Endothelial cell of umbilical vein (primary cell): ENCODE data around the gene C17orf75. TPM values are rescaled to one million over a fixed set of nuclear protein-coding genes. Genes with fewer than 3 reads are reported as not detected.

Experiments
- BruUV-seq: library from RNA; stranded (reverse); fragments of 400-500 nt; replicated peaks from 2 replicates; lab custom pipeline; 2021; lab: Mats Ljungman, UMichigan
- CTCF ChIA-PET: fragments of 300-600, 350-600 bp; sonication (Branson Sonifier 250); formaldehyde crosslinking; loops from one replicate; lab custom pipeline; 2021; ENCODE audit warnings: antibody characterized with exemption, inconsistent platforms; lab: Charles Lee
- POLR2A ChIA-PET: fragments of 300-600, 350-600 bp; sonication (Branson Sonifier 250); formaldehyde crosslinking; loops from one replicate; lab custom pipeline; 2021; ENCODE audit warnings: antibody characterized with exemption, inconsistent platforms; lab: Charles Lee
- DNase-seq: peaks from one replicate; pipeline ENCODE4 v3.0.0-alpha.2; 2011; ENCODE audit warnings: low read depth, low spot score
- FAIRE-seq: peaks from 2 replicates; lab custom pipeline; 2011; peaks lifted over from hg19 to GRCh38; lab: Jason Lieb, UNC
- H2AFZ ChIP-seq: 2 replicates; pipeline ENCODE4 v1.6.0; 2012; ENCODE audit warnings: low read depth, low read length, control low read depth, inconsistent platforms
- H3K27ac ChIP-seq: 2 replicates; pipeline ENCODE4 v1.5.1; 2011; ENCODE audit warnings: low read depth, mild to moderate bottlenecking, control low read depth, low read length, moderate library complexity; ENCODE audit not compliant: insufficient read depth
- H3K27me3 ChIP-seq, 2 experiments: 2 replicates each; pipeline versions ENCODE4 v1.6.0 to v1.6.1; 2011; ENCODE audit warnings: low read length in 2 of 2, mixed read lengths in 1 of 2; ENCODE audit not compliant: control insufficient read depth in 2 of 2, insufficient read depth in 2 of 2
- H3K36me3 ChIP-seq, 2 experiments: 2 replicates in 1 of 2; 3 replicates in 1 of 2; pipeline ENCODE4 v1.5.1; 2011; ENCODE audit warnings: low read length in 2 of 2, mild to moderate bottlenecking in 1 of 2, moderate library complexity in 1 of 2; ENCODE audit not compliant: control insufficient read depth in 2 of 2, insufficient read depth in 2 of 2; ENCODE audit errors: extremely low read depth in 1 of 2
- H3K4me1 ChIP-seq: 3 replicates; pipeline ENCODE4 v1.5.1; 2011; ENCODE audit warnings: mild to moderate bottlenecking, low read length; ENCODE audit not compliant: control insufficient read depth, insufficient read depth; ENCODE audit errors: extremely low read depth
- H3K4me2 ChIP-seq: 2 replicates; pipeline ENCODE4 v1.6.1; 2011; ENCODE audit warnings: low read length, control low read depth, mixed read lengths; ENCODE audit not compliant: insufficient read depth
- H3K4me3 ChIP-seq, 3 experiments: fragments of 200-600 bp in 1 of 3; sonication (generic), shearing (Covaris generic) in 1 of 3; replicated peaks in 1 of 3; 2 replicates each; pipeline ENCODE4 v1.5.1; 2011 to 2016; ENCODE audit warnings: control low read depth in 3 of 3, low read length in 3 of 3, mild to moderate bottlenecking in 2 of 3, inconsistent platforms in 1 of 3, low read depth in 1 of 3, moderate library complexity in 1 of 3; ENCODE audit not compliant: insufficient read depth in 1 of 3
- H3K79me2 ChIP-seq: 2 replicates; pipeline ENCODE4 v1.6.0; 2012; ENCODE audit warnings: low read length, inconsistent platforms; ENCODE audit not compliant: control insufficient read depth, insufficient read depth
- H3K9ac ChIP-seq: replicated peaks from 2 replicates; pipeline ENCODE3; 2011; ENCODE audit warnings: low read length, control low read depth; ENCODE audit not compliant: insufficient read depth; ENCODE audit errors: extremely low read depth
- H3K9me1 ChIP-seq: replicated peaks from 3 replicates; pipeline ENCODE4 v1.6.0; 2011; ENCODE audit warnings: mild to moderate bottlenecking, low read length; ENCODE audit not compliant: control insufficient read depth, insufficient read depth; ENCODE audit errors: extremely low read depth
- H3K9me3 ChIP-seq: replicated peaks from 2 replicates; pipeline ENCODE4 v1.5.1; 2012; ENCODE audit warnings: low read length, inconsistent platforms; ENCODE audit not compliant: control insufficient read depth, insufficient read depth
- H4K20me1 ChIP-seq: replicated peaks from 2 replicates; pipeline ENCODE3; 2011; ENCODE audit warnings: mild to moderate bottlenecking, low read length; ENCODE audit not compliant: control insufficient read depth, insufficient read depth; ENCODE audit errors: extremely low read depth
- CTCF ChIP-seq, 2 donors: IDR thresholded peaks; 1 replicate in 1 of 2; 2 replicates in 1 of 2; pipeline ENCODE4 v1.5.1; 2011; ENCODE audit warnings: low read length in 2 of 2, mild to moderate bottlenecking in 2 of 2, moderate library complexity in 2 of 2, control low read depth in 1 of 2, inconsistent platforms in 1 of 2, low read depth in 1 of 2; ENCODE audit not compliant: insufficient read depth in 1 of 2; ENCODE audit errors: extremely low read depth in 1 of 2
- EZH2 ChIP-seq: IDR thresholded peaks from 2 replicates; pipeline ENCODE4 v1.6.1; 2012; ENCODE audit warnings: borderline replicate concordance, low read depth, mild to moderate bottlenecking, moderate library complexity, low read length, inconsistent platforms; ENCODE audit not compliant: severe bottlenecking
- FOS ChIP-seq: IDR thresholded peaks from 2 replicates; pipeline ENCODE4 v1.6.1; 2011; ENCODE audit warnings: mild to moderate bottlenecking, low read length, moderate library complexity, borderline replicate concordance; ENCODE audit not compliant: insufficient read depth
- GATA2 ChIP-seq: IDR thresholded peaks from 2 replicates; pipeline ENCODE4 v1.7.0; 2011; ENCODE audit warnings: low read depth, mild to moderate bottlenecking, moderate library complexity, mixed read lengths, low read length; ENCODE audit not compliant: insufficient read length, insufficient read depth
- JUN ChIP-seq: IDR thresholded peaks from 2 replicates; pipeline ENCODE4 v1.6.1; 2011; ENCODE audit warnings: borderline replicate concordance, low read depth; ENCODE audit not compliant: insufficient read length, insufficient read depth
- MAX ChIP-seq: IDR thresholded peaks from 2 replicates; pipeline ENCODE4 v1.6.1; 2011; ENCODE audit not compliant: insufficient read depth, insufficient read length
- MYC ChIP-seq: IDR thresholded peaks from one replicate; pipeline ENCODE4 v1.6.1; 2011; ENCODE audit warnings: mild to moderate bottlenecking, low read depth, low read length
- POLR2A ChIP-seq: IDR thresholded peaks from 2 replicates; pipeline ENCODE4 v1.6.1; 2012; ENCODE audit warnings: low read depth, mild to moderate bottlenecking, control low read depth, low read length
- POLR2AphosphoS5 ChIP-seq: IDR thresholded peaks from 2 replicates; pipeline ENCODE4 v1.6.1; 2012; ENCODE audit warnings: low read depth, mild to moderate bottlenecking, control low read depth, low read length, moderate library complexity; ENCODE audit not compliant: insufficient read depth
- dilution Hi-C: fragments of 300-500 bp; cut with MboI; formaldehyde crosslinking; loops from one replicate; pipeline ENCODE4 v1.15.0; 2019; ENCODE audit warnings: low sequenced_read_pairs; ENCODE audit not compliant: extremely low pct_ligation_motif_present
- intact Hi-C: fragments of 100-400 bp; cut with micrococcal nuclease; formaldehyde crosslinking; loops from one replicate; pipeline ENCODE4 v1.10.0; 2022
- polyA plus RNA-seq, 4 experiments: library from polyadenylated mRNA; depleted of rRNA in 3 of 4; stranded (reverse) in 3 of 4; unstranded in 1 of 4; fragments of >200 nt; gene quantifications; 2 replicates each; pipeline versions ENCODE4 v1.2.1 to v1.2.3, GENCODE V29; 2011 to 2012; ENCODE audit warnings: missing spikeins in 1 of 4
- total RNA-seq: library from RNA; stranded (reverse); gene quantifications from 2 replicates; pipeline ENCODE4 v1.2.3, GENCODE V29; 2021

C17orf75 gene
- total and polyA plus RNA-seq, 2 donors (not counting 3 experiments of a cell fraction or from before 2014, with no cell fraction given) = 8.8 to 21.5 TPM

GRCh38 chr17:32386844-32387243 lies 44.9 kb upstream of the C17orf75 start:
- Histone ChIP-seq H4K20me1 (peaks cover 3% of the 10 kb centered on the region), H3K4me3 (no peak overlapping the region), H3K9me3 (no peaks in the 10 kb centered on the region), H3K27ac (no peak overlapping the region), H2AFZ (no peak overlapping the region), H3K27me3 (no peaks in the 10 kb centered on the region), H3K9ac (no peak overlapping the region), H3K4me1 (no peaks in the 10 kb centered on the region), H3K36me3 (peaks cover 2 to 3% of the 10 kb centered on the region in 2 experiments), H3K4me2 (no peak overlapping the region), H3K79me2 (no peaks in the 10 kb centered on the region), H3K9me1 (no peaks in the 10 kb centered on the region)
- FAIRE-seq (no peak), DNase-seq (no peak)
- dilution Hi-C loops = no loop called here
- ChIA-PET POLR2A (no interaction called here), CTCF (interaction anchor here (1.3 to 1.4 kb wide), 2 partner anchors 12 to 57 kb away, joined by 4 to 5 read pairs; partner anchors contain the start of gene PSMD11)
- intact Hi-C loops = no loop called here
- TF ChIP-seq JUN = no peak
- TF ChIP-seq EZH2 = no peak
- TF ChIP-seq POLR2AphosphoS5 = no peak
- TF ChIP-seq MAX = no peak
- TF ChIP-seq GATA2 = no peak
- TF ChIP-seq FOS = no peak
- no peak for TF ChIP-seq MYC
- TF ChIP-seq CTCF (IDR thresholded peaks at IDR 0.05; ENCODE audit: extremely low read depth in 1 of 2, insufficient read depth in 1 of 2, low read depth in 1 of 2, low read length in 2 of 2) = no peak
- TF ChIP-seq POLR2A = no peak
- BruUV-seq = no TSS peak
